Ishikawa (cell line): ENCODE measurements around the gene SDK1.

ENCODE experiments used
- CEBPB ChIP-seq: IDR thresholded peaks from 2 replicates; pipeline ENCODE4 v1.6.1; 2012
- CREB1 ChIP-seq: IDR thresholded peaks from 2 replicates; pipeline ENCODE4 v1.6.1; 2012; ENCODE audit warnings: low read depth
- EGR1 ChIP-seq: IDR thresholded peaks from 2 replicates; pipeline ENCODE4 v1.6.1; 2012
- EP300 ChIP-seq: IDR thresholded peaks from 2 replicates; pipeline ENCODE4 v1.6.1; 2012; ENCODE audit warnings: borderline replicate concordance
- FOXM1 ChIP-seq: IDR thresholded peaks from 2 replicates; pipeline ENCODE4 v1.6.1; 2012; ENCODE audit warnings: low read depth, borderline replicate concordance
- MAX ChIP-seq: IDR thresholded peaks from 2 replicates; pipeline ENCODE4 v1.6.1; 2012
- NFIC ChIP-seq: IDR thresholded peaks from 2 replicates; pipeline ENCODE4 v1.6.1; 2012
- RAD21 ChIP-seq: IDR thresholded peaks from 2 replicates; pipeline ENCODE4 v1.6.1; 2012; ENCODE audit warnings: low read depth
- REST ChIP-seq: IDR thresholded peaks from 2 replicates; pipeline ENCODE4 v1.6.1; 2012; ENCODE audit warnings: low read depth, mild to moderate bottlenecking
- TAF1 ChIP-seq: IDR thresholded peaks from 2 replicates; pipeline ENCODE4 v1.6.1; 2012; ENCODE audit warnings: low read depth, mild to moderate bottlenecking
- TCF12 ChIP-seq: IDR thresholded peaks from 2 replicates; pipeline ENCODE4 v1.6.1; 2012; ENCODE audit warnings: low read depth
- TEAD4 ChIP-seq: IDR thresholded peaks from 2 replicates; pipeline ENCODE4 v1.6.1; 2012
- YY1 ChIP-seq: IDR thresholded peaks from 2 replicates; pipeline ENCODE4 v1.6.1; 2012; ENCODE audit warnings: low read depth
- ZBTB7A ChIP-seq: IDR thresholded peaks from 2 replicates; pipeline ENCODE4 v1.6.1; 2012; ENCODE audit warnings: low read depth
- TF ChIP-seq, protein P1 (sequence below): IDR thresholded peaks from 2 replicates; pipeline ENCODE4 v1.6.1; 2012

The SDK1 gene

DNA sequence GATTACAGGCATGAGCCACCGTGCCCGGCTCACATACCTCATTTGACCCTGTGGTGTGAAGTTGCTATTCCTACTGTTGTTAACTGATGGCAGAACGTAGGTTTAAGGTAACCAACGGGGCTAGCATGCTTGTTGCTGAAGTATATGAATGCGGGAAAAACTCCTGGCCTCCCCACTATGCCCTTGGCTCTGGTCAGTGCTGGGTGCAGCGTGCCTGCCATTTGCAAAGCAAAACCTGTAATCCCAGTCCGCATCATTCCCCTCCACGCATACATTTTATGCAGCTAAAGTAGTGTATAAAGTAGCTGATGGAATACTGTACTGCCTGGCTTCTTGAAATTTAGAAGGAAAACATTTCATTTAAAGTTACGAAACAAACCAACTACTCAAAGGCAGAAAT lies 273.3 kb downstream of the SDK1 start:
- TF ChIP-seq REST (no peak), ZBTB7A (no peak), CEBPB (no peak), CREB1 (no peak), RAD21 (no peak), FOXM1 (no peak), NFIC (no peak), TAF1 (no peak), YY1 (no peak)

GRCh38 chr7:3575753-3576531 lies 274.9 kb downstream of the SDK1 start:
- TF ChIP-seq ZBTB7A (no peak), TAF1 (no peak), NFIC (no peak), CREB1 (no peak), EGR1 (no peak)

- TF ChIP-seq EGR1 (no peak), TEAD4 (no peak), FOXM1 (no peak), YY1 (no peak), TCF12 (no peak), ZBTB7A (no peak), REST (no peak), TAF1 (no peak), CREB1 (no peak), RAD21 (no peak), CEBPB (no peak), EP300 (no peak), MAX (no peak), NFIC (no peak)
- TF ChIP-seq, protein P1, sequence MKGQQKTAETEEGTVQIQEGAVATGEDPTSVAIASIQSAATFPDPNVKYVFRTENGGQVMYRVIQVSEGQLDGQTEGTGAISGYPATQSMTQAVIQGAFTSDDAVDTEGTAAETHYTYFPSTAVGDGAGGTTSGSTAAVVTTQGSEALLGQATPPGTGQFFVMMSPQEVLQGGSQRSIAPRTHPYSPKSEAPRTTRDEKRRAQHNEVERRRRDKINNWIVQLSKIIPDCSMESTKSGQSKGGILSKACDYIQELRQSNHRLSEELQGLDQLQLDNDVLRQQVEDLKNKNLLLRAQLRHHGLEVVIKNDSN, result no peak
Observed at GRCh38 chr7:3578399-3578798, 277.3 kb downstream of the SDK1 start.

DNA sequence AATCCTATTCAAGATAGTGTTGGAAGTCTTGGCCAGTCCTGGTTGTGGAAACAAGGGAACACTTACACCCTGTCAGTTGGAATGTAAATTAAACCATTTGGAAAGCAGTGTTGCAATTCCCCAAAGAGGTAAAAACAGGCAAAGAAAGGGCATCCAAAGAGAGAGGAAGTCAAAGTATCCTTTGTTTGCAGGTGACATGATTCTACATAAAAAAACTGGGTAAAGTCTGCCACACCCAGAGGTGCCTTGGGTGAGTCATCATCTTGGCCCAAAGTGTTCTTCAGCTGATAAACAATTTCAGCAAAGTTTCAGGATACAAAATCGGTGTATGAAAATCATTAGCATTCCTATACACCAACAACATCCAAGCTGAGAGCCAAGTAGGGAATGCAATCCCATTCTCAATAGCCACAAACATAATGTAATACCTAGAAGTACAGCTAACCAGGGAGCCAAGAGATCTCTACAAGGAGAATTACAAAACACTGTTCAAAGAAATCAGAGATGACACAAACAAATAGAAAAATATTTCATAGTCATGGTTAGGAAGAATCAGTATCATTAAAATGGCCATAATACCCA lies 278.7 kb downstream of the SDK1 start:
- no peak for TF ChIP-seq RAD21
- TF ChIP-seq, protein P1, result no peak
- no peak for TF ChIP-seq CREB1
- no peak for TF ChIP-seq MAX
- no peak for TF ChIP-seq EP300
- no peak for TF ChIP-seq NFIC
- TF ChIP-seq TCF12, result no peak
- no peak for TF ChIP-seq YY1
- TF ChIP-seq ZBTB7A, result no peak
- TF ChIP-seq EGR1, result no peak
- TF ChIP-seq CEBPB, result no peak
- TF ChIP-seq REST, result no peak
- TF ChIP-seq TEAD4, result no peak
- TF ChIP-seq FOXM1, result no peak
- TF ChIP-seq TAF1, result no peak
